Peyer's patch (tissue), 4 donors: Measurements from ENCODE around the gene ECHS1.

Experiments
- CTCF ChIP-seq, 6 experiments: fragments of 450-650 bp in 4 of 6; fragments of 200-600 bp in 2 of 6; sonication (generic) in 1 of 6; IDR thresholded peaks; one replicate each; pipeline ENCODE4 v1.5.1; 2017 to 2019; ENCODE audit warnings: antibody characterized with exemption in 6 of 6, mild to moderate bottlenecking in 3 of 6, moderate library complexity in 1 of 6
- POLR2A ChIP-seq, 2 donors: fragments of 450-650 bp; IDR thresholded peaks; one replicate each; pipeline ENCODE4 v1.5.1; 2017; ENCODE audit warnings: antibody characterized with exemption in 2 of 2, mild to moderate bottlenecking in 2 of 2, moderate library complexity in 2 of 2

DNA sequence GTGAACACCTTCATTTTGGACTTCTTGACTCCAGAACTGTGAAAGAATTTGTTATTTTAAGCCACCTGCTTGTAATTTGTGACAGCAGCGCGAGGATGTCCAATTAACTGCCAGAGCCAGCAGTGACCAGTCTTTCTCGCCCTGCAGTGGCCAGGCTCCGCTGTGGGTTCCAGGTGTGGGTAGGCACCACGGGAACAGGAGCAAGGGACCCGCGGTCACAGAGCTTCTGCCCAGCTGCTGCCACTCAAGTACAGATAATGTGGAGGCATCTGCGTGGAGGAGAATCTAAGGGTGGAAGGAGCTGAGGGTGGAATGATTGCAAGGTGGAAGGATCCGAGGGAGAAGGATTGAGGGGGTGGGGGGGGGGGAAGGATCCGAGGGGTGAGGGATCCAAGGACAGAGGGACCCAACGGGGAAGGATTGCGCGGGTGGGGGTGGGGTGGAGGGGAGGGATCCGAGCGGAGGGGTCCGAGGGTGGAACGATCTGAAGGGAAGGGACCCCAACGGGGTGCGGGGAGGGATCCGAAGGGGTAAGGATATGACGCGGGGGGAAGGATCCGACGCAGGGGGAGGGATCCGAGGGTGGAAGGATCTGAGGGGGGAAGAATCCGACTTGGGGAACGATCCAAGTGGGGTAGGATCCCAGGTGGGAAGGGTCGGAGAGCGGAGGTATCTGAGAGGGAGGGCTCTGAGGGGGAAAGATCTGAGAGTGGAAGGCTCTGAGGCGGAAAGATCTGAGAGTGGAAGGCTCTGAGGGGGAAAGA is 40.0 kb downstream of the ECHS1 start:
- no peak for TF ChIP-seq POLR2A (IDR thresholded peaks at IDR 0.05)
- TF ChIP-seq CTCF (IDR thresholded peaks at IDR 0.05), result no peak
